ENCODE measurements around the gene GLRX3.

Gene GLRX3

DNA sequence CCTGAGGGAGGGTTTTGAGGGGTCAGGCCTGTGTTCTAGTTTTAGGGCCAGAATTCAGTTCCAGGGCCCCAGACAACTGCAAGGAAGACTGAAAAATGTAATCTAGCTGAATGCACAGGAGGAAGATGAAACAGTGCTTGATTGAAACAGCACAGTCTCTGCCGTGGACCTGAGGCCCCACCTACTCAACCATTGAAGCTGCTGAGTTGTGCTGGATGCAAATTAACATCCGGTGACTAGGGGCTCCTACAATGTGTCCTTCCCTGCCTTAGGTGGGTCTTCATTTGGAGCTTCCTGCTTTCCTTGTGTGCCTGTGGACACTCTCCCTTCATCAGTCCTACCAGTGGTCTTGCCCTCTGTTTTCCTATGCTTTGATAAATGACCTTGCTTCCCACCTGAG lies 5.7 kb downstream of the GLRX3 start:
- H3K14ac ChIP-seq (ENCODE audit: low read length in 2 of 2), result no peak overlapping the region

DNA sequence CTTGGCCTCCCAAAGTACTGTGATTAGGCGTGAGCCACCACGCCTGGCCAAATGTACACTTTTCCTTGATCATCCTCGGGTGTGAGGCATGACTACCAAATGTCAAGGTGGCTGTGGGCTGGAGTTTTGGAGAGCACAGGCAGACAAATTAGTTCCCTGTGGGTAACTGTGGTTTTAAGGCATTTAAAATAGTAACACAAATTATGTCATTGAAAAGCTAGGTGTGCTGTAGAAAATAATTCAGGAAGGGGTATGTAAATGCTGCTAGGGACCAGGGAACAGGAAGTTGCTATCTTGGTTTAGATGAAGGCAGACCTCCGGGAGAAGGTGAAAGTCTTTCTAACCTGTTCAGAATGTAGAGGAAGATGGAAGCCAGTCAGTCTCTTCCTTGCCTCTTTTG lies 9.9 kb downstream of the GLRX3 start:
- H2BK15ac ChIP-seq (ENCODE audit: low read depth, poor library complexity, severe bottlenecking), result no peak overlapping the region

More for the DNA sequence above, 5.7 kb downstream of the GLRX3 start:
- Histone ChIP-seq H3K4me1 (ENCODE audit: control insufficient read depth, insufficient read depth, low read depth, low read length) (peaks cover 19% of the 10 kb centered on the region), H2BK120ac (ENCODE audit: low read depth, low read length) (no peak overlapping the region), H3K9me3 (ENCODE audit: control insufficient read depth, low read length) (no peaks in the 10 kb centered on the region), H3K18ac (ENCODE audit: low read depth in 1 of 2, low read length in 2 of 2) (no peak overlapping the region), H2BK12ac (ENCODE audit: low read length in 2 of 2) (no peak overlapping the region), H4K8ac (ENCODE audit: low read length) (no peak overlapping the region), H3K23ac (ENCODE audit: low read length in 2 of 2) (no peak overlapping the region), H3K79me1 (replicated peaks; ENCODE audit: low read length, poor library complexity, severe bottlenecking) (peaks cover 5% of the 10 kb centered on the region), H2AK5ac (ENCODE audit: low read length, severe bottlenecking) (no peak overlapping the region), H2AFZ (ENCODE audit: low read depth, low read length) (no peak overlapping the region), H3K27ac (ENCODE audit: low read length, poor library complexity, severe bottlenecking) (no peak overlapping the region), H4K91ac (ENCODE audit: low read length) (no peak overlapping the region), H3K27me3 (ENCODE audit: control insufficient read depth in 1 of 2, insufficient read depth in 1 of 2, low read length in 2 of 2) (no peaks in the 10 kb centered on the region), H2BK15ac (ENCODE audit: low read depth, poor library complexity, severe bottlenecking) (no peak overlapping the region), H2BK5ac (ENCODE audit: low read depth, low read length, poor library complexity, severe bottlenecking) (no peak overlapping the region), H3K36me3 (ENCODE audit: control insufficient read depth in 1 of 2, insufficient read depth in 2 of 2, low read depth in 1 of 2, low read length in 2 of 2) (peaks cover 8 to 44% of the 10 kb centered on the region in 2 experiments), H3K9ac (ENCODE audit: low read length) (no peak overlapping the region), H3K4me2 (ENCODE audit: low read length, poor library complexity, severe bottlenecking) (no peak overlapping the region), H3K4ac (ENCODE audit: low read depth in 1 of 2, low read length in 2 of 2) (no peak overlapping the region), H3K4me3 (ENCODE audit: insufficient read depth in 1 of 2, low read depth in 1 of 2, low read length in 2 of 2) (no peak overlapping the region)
- 47% methylated on average over 2 of the region's 2 CpGs for WGBS
- no peak for DNase-seq

DNA sequence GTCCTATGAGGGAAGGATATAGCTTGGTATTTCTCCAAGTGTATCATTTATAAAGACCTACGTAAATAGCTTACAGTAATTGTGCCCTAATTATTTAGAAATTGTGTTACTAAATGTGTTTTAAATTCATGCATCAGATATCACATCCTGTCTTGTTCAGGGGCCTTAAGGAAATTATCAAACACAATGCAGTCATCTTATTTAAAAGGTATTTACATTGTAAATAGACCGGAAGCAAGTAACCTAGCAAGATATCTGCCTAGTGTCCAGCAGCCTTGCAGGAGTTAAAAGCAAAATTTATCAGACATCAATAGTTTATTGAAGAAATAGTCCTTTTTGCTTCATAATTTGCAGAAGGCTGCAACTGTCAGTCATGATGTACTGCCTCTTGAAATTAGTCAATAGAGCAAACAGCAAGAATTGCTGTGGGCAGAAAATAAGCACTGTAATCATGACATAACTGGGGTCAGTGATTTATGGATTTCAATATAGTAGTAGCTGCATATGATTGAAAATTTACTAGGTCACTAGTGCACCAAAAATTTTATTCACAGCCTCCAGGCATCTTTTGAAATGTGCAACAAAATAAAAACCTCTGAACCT lies 23.1 kb downstream of the GLRX3 start:
- H3K79me1 ChIP-seq (replicated peaks; ENCODE audit: low read length, poor library complexity, severe bottlenecking), result peaks cover 30% of the 10 kb centered on the region
- no peak overlapping the region for H4K91ac ChIP-seq (ENCODE audit: low read length)
- no peak overlapping the region for H4K8ac ChIP-seq (ENCODE audit: low read length)
- peaks cover 13 to 71% of the 10 kb centered on the region in 2 experiments for H3K36me3 ChIP-seq (ENCODE audit: control insufficient read depth in 1 of 2, insufficient read depth in 2 of 2, low read depth in 1 of 2, low read length in 2 of 2)
- no peaks in the 10 kb centered on the region for H3K27me3 ChIP-seq (ENCODE audit: control insufficient read depth in 1 of 2, insufficient read depth in 1 of 2, low read length in 2 of 2)
- H3K9me3 ChIP-seq (ENCODE audit: control insufficient read depth, low read length), result no peaks in the 10 kb centered on the region
- WGBS, result 80% methylated on average over 1 of the region's 2 CpGs
- DNase-seq, result no peak
- no peak overlapping the region for H2BK15ac ChIP-seq (ENCODE audit: low read depth, poor library complexity, severe bottlenecking)
- no peak overlapping the region for H2BK12ac ChIP-seq (ENCODE audit: low read length in 2 of 2)
- H3K4me3 ChIP-seq (ENCODE audit: insufficient read depth in 1 of 2, low read depth in 1 of 2, low read length in 2 of 2), result no peak overlapping the region
- no peak overlapping the region for H3K4me2 ChIP-seq (ENCODE audit: low read length, poor library complexity, severe bottlenecking)
- no peak overlapping the region for H2BK120ac ChIP-seq (ENCODE audit: low read depth, low read length)
- H3K14ac ChIP-seq (ENCODE audit: low read length in 2 of 2), result no peak overlapping the region
- H3K9ac ChIP-seq (ENCODE audit: low read length), result no peak overlapping the region
- no peak overlapping the region for H3K18ac ChIP-seq (ENCODE audit: low read depth in 1 of 2, low read length in 2 of 2)
- H3K4me1 ChIP-seq (ENCODE audit: control insufficient read depth, insufficient read depth, low read depth, low read length), result peaks cover 2% of the 10 kb centered on the region
- H2AFZ ChIP-seq (ENCODE audit: low read depth, low read length), result no peak overlapping the region
- H3K27ac ChIP-seq (ENCODE audit: low read length, poor library complexity, severe bottlenecking), result no peak overlapping the region
- H3K4ac ChIP-seq (ENCODE audit: low read depth in 1 of 2, low read length in 2 of 2), result no peak overlapping the region
- H2AK5ac ChIP-seq (ENCODE audit: low read length, severe bottlenecking), result no peak overlapping the region
- H3K23ac ChIP-seq (ENCODE audit: low read length in 2 of 2), result no peak overlapping the region
- no peak overlapping the region for H2BK5ac ChIP-seq (ENCODE audit: low read depth, low read length, poor library complexity, severe bottlenecking)

More for the DNA sequence above, 9.9 kb downstream of the GLRX3 start:
- Histone ChIP-seq H3K9ac (ENCODE audit: low read length) (no peak overlapping the region), H2AK5ac (ENCODE audit: low read length, severe bottlenecking) (no peak overlapping the region), H3K14ac (ENCODE audit: low read length in 2 of 2) (no peak overlapping the region), H4K8ac (ENCODE audit: low read length) (no peak overlapping the region), H3K4ac (ENCODE audit: low read depth in 1 of 2, low read length in 2 of 2) (no peak overlapping the region), H3K4me1 (ENCODE audit: control insufficient read depth, insufficient read depth, low read depth, low read length) (peaks cover 5% of the 10 kb centered on the region), H3K36me3 (ENCODE audit: control insufficient read depth in 1 of 2, insufficient read depth in 2 of 2, low read depth in 1 of 2, low read length in 2 of 2) (peaks cover 18 to 65% of the 10 kb centered on the region in 2 experiments), H2BK12ac (ENCODE audit: low read length in 2 of 2) (no peak overlapping the region), H2BK5ac (ENCODE audit: low read depth, low read length, poor library complexity, severe bottlenecking) (no peak overlapping the region), H3K18ac (ENCODE audit: low read depth in 1 of 2, low read length in 2 of 2) (no peak overlapping the region), H2BK120ac (ENCODE audit: low read depth, low read length) (no peak overlapping the region), H3K23ac (ENCODE audit: low read length in 2 of 2) (no peak overlapping the region), H3K79me1 (replicated peaks; ENCODE audit: low read length, poor library complexity, severe bottlenecking) (peaks cover 16% of the 10 kb centered on the region), H3K9me3 (ENCODE audit: control insufficient read depth, low read length) (no peaks in the 10 kb centered on the region), H4K91ac (ENCODE audit: low read length) (no peak overlapping the region), H3K4me2 (ENCODE audit: low read length, poor library complexity, severe bottlenecking) (no peak overlapping the region), H3K4me3 (ENCODE audit: insufficient read depth in 1 of 2, low read depth in 1 of 2, low read length in 2 of 2) (no peak overlapping the region), H3K27ac (ENCODE audit: low read length, poor library complexity, severe bottlenecking) (no peak overlapping the region), H2AFZ (ENCODE audit: low read depth, low read length) (no peak overlapping the region), H3K27me3 (ENCODE audit: control insufficient read depth in 1 of 2, insufficient read depth in 1 of 2, low read length in 2 of 2) (no peaks in the 10 kb centered on the region)
- DNase-seq, result no peak
- WGBS, result 73% methylated on average over 4 of the region's 4 CpGs

DNA sequence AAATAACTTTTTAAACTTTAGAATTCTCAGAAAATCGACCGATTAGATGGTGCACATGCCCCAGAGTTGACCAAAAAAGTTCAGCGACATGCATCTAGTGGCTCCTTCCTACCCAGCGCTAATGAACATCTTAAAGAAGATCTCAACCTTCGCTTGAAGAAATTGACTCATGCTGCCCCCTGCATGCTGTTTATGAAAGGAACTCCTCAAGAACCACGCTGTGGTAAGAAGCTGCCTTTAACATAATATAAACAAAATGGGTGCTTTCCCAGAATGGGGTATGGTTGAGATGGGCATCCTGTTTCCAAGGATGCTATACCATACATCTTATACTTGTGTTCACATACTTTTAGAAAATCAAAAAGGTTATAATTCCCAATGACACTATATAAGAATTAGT lies 24.6 kb downstream of the GLRX3 start:
- H2AFZ ChIP-seq (ENCODE audit: low read depth, low read length), result no peak overlapping the region
- H2BK12ac ChIP-seq (ENCODE audit: low read length in 2 of 2), result no peak overlapping the region
- no peak overlapping the region for H3K27ac ChIP-seq (ENCODE audit: low read length, poor library complexity, severe bottlenecking)
- H3K9me3 ChIP-seq (ENCODE audit: control insufficient read depth, low read length), result no peaks in the 10 kb centered on the region
- peaks cover 2% of the 10 kb centered on the region for H3K4me1 ChIP-seq (ENCODE audit: control insufficient read depth, insufficient read depth, low read depth, low read length)
- no peak overlapping the region for H3K23ac ChIP-seq (ENCODE audit: low read length in 2 of 2)
- no peak overlapping the region for H3K18ac ChIP-seq (ENCODE audit: low read depth in 1 of 2, low read length in 2 of 2)
- H3K36me3 ChIP-seq (ENCODE audit: control insufficient read depth in 1 of 2, insufficient read depth in 2 of 2, low read depth in 1 of 2, low read length in 2 of 2), result peaks cover 12 to 71% of the 10 kb centered on the region in 2 experiments
- peaks cover 26% of the 10 kb centered on the region for H3K79me1 ChIP-seq (replicated peaks; ENCODE audit: low read length, poor library complexity, severe bottlenecking)
- no peak overlapping the region for H3K4ac ChIP-seq (ENCODE audit: low read depth in 1 of 2, low read length in 2 of 2)
- no peak overlapping the region for H4K8ac ChIP-seq (ENCODE audit: low read length)
- no peak overlapping the region for H4K91ac ChIP-seq (ENCODE audit: low read length)
- no peak overlapping the region for H2BK15ac ChIP-seq (ENCODE audit: low read depth, poor library complexity, severe bottlenecking)
- H2AK5ac ChIP-seq (ENCODE audit: low read length, severe bottlenecking), result no peak overlapping the region
- H3K4me3 ChIP-seq (ENCODE audit: insufficient read depth in 1 of 2, low read depth in 1 of 2, low read length in 2 of 2), result no peak overlapping the region
- WGBS, result 90% methylated on average over 6 of the region's 6 CpGs
- no peak overlapping the region for H2BK120ac ChIP-seq (ENCODE audit: low read depth, low read length)
- H2BK5ac ChIP-seq (ENCODE audit: low read depth, low read length, poor library complexity, severe bottlenecking), result no peak overlapping the region
- no peak overlapping the region for H3K4me2 ChIP-seq (ENCODE audit: low read length, poor library complexity, severe bottlenecking)
- peak; percentile 54 for DNase-seq
- no peak overlapping the region for H3K14ac ChIP-seq (ENCODE audit: low read length in 2 of 2)
- no peaks in the 10 kb centered on the region for H3K27me3 ChIP-seq (ENCODE audit: control insufficient read depth in 1 of 2, insufficient read depth in 1 of 2, low read length in 2 of 2)
- no peak overlapping the region for H3K9ac ChIP-seq (ENCODE audit: low read length)
